Vagina (tissue), 2 donors: Measurements from ENCODE around the gene TSC1.

Experiments
- CTCF ChIP-seq, 3 experiments: fragments of 450-650 bp in 2 of 3; fragments of 200-600 bp in 1 of 3; sonication (generic) in 1 of 3; IDR thresholded peaks; one replicate each; pipeline ENCODE4 v1.5.1; 2017 to 2019; ENCODE audit warnings: antibody characterized with exemption in 3 of 3, mild to moderate bottlenecking in 2 of 3, moderate library complexity in 2 of 3
- POLR2AphosphoS5 ChIP-seq, 2 donors: sonication (generic); formaldehyde crosslinking; IDR thresholded peaks; one replicate each; pipeline ENCODE4 v1.9.0; 2017; ENCODE audit warnings: antibody characterized with exemption in 2 of 2, mild to moderate bottlenecking in 2 of 2, low read depth in 1 of 2; ENCODE audit not compliant: insufficient read depth in 1 of 2

- TF ChIP-seq CTCF (IDR thresholded peaks at IDR 0.05): no peak
- TF ChIP-seq POLR2AphosphoS5 (IDR thresholded peaks at IDR 0.05; ENCODE audit: insufficient read depth in 1 of 2, low read depth in 1 of 2): no peak
These were observed 40.0 kb upstream of the TSC1 start for GRCh38 chr9:132984202-132985070.
